Measurements from ENCODE around the gene MAPK6.

GRCh38 chr15:52008359-52008697, 10.7 kb upstream of the MAPK6 start:
- TF ChIP-seq ZNF223 (tag by site-specific recombination; IDR thresholded peaks at IDR 0.05) (no peak), PRDM2 (tag by site-specific recombination; IDR thresholded peaks at IDR 0.05; ENCODE audit: borderline replicate concordance) (no peak), RBAK (tag by site-specific recombination; IDR thresholded peaks at IDR 0.05) (no peak), ZNF274 (IDR thresholded peaks at IDR 0.05; ENCODE audit: low read length) (no peak), ZNF274 (tag by site-specific recombination; IDR thresholded peaks at IDR 0.05; ENCODE audit: borderline replicate concordance) (no peak), ZNF211 (tag by site-specific recombination; IDR thresholded peaks at IDR 0.05; ENCODE audit: low read depth) (no peak), CTCF (tag by site-specific recombination; IDR thresholded peaks at IDR 0.05) (no peak), ZNF423 (tag by site-specific recombination; IDR thresholded peaks at IDR 0.05) (no peak), MYNN (tag by site-specific recombination; IDR thresholded peaks at IDR 0.05; ENCODE audit: borderline replicate concordance) (no peak), ZBTB11 (tag by site-specific recombination; conservative IDR thresholded peaks at IDR 0.05; ENCODE audit: low read depth) (no peak), HOXC10 (CRISPR knock-in tag; IDR thresholded peaks at IDR 0.05) (no peak), ZNF623 (tag by site-specific recombination; IDR thresholded peaks at IDR 0.05) (no peak), GLI2 (tag by site-specific recombination; IDR thresholded peaks at IDR 0.05; ENCODE audit: borderline replicate concordance, low read depth) (no peak)
